Neural progenitor cell (in vitro differentiated cells): Measurements from ENCODE around the gene SLC66A3.

Experiments
- CTCF ChIP-seq: fragments of 200-600 bp; sonication (generic); IDR thresholded peaks from 2 replicates; pipeline ENCODE4 v1.5.1; 2017; ENCODE audit warnings: antibody characterized with exemption, mild to moderate bottlenecking
- EZH2 ChIP-seq: fragments of 200-600 bp; sonication (generic); IDR thresholded peaks from 2 replicates; pipeline ENCODE4 v1.6.1; 2017; ENCODE audit warnings: antibody characterized with exemption, mild to moderate bottlenecking, moderate library complexity
- EZH2phosphoT487 ChIP-seq: fragments of 200-600 bp; sonication (generic); IDR thresholded peaks from 2 replicates; pipeline ENCODE4 v1.6.1; 2017; ENCODE audit warnings: antibody characterized with exemption

GRCh38 chr2:11213090-11213638 is 57.9 kb downstream of the SLC66A3 start:
- no peak for TF ChIP-seq CTCF
- no peak for TF ChIP-seq EZH2
- TF ChIP-seq EZH2phosphoT487, result no peak
